ENCODE results near the gene SEC22C. TPM values are rescaled to one million over a fixed set of nuclear protein-coding genes. Genes with fewer than 3 reads are reported as not detected.

Gene SEC22C
- total RNA-seq, 1 donor from 2014 or later = 49.8 TPM

GRCh38 chr3:42503251-42503924 lies 78.4 kb downstream of the SEC22C start:
- DNase-seq (ENCODE audit: low spot score) = no peak
- Mint-ChIP-seq H3K4me1 (ENCODE audit: low read depth) (peaks cover 18% of the 10 kb centered on the region), H3K27ac (ENCODE audit: unreplicated experiment) (no peak overlapping the region), H3K9me3 (ENCODE audit: low read depth) (no peaks in the 10 kb centered on the region), H3K27me3 (ENCODE audit: low read depth) (peaks cover 32% of the 10 kb centered on the region), H3K4me3 (ENCODE audit: unreplicated experiment) (peak overlapping the region; percentile 64), H3K36me3 (ENCODE audit: low read depth) (no peaks in the 10 kb centered on the region)
- no peak for TF ChIP-seq CTCF (IDR thresholded peaks at IDR 0.05)

GRCh38 chr3:42502429-42503250 lies 79.1 kb downstream of the SEC22C start, which contains the start of gene VIPR1:
VIPR1 (plus strand) TSS chr3:42502643; CDS start chr3:42502736, 93 bp downstream.
- Mint-ChIP-seq H3K27me3 (ENCODE audit: low read depth) (peaks cover 30% of the 10 kb centered on the region), H3K27ac (ENCODE audit: unreplicated experiment) (no peak within 1 kb of the TSS), H3K4me1 (ENCODE audit: low read depth) (peaks cover 21% of the 10 kb centered on the region), H3K36me3 (ENCODE audit: low read depth) (no peaks in the 10 kb centered on the region), H3K9me3 (ENCODE audit: low read depth) (no peaks in the 10 kb centered on the region), H3K4me3 (ENCODE audit: unreplicated experiment) (peak within 1 kb of the TSS; percentile 71)
- no peak for TF ChIP-seq CTCF (IDR thresholded peaks at IDR 0.05)
- peak; percentile 91 for DNase-seq (ENCODE audit: low spot score)

GRCh38 chr3:42501681-42502428 lies 79.9 kb downstream of the SEC22C start:
- Mint-ChIP-seq H3K27me3 (ENCODE audit: low read depth) (peaks cover 26% of the 10 kb centered on the region), H3K36me3 (ENCODE audit: low read depth) (no peaks in the 10 kb centered on the region), H3K4me3 (ENCODE audit: unreplicated experiment) (peak overlapping the region; percentile 71), H3K9me3 (ENCODE audit: low read depth) (no peaks in the 10 kb centered on the region), H3K4me1 (ENCODE audit: low read depth) (peaks cover 29% of the 10 kb centered on the region), H3K27ac (ENCODE audit: unreplicated experiment) (no peak overlapping the region)
- peak; percentile 92 for DNase-seq (ENCODE audit: low spot score)
- peak; percentile 77 for TF ChIP-seq CTCF (IDR thresholded peaks at IDR 0.05)

- Mint-ChIP-seq H3K27me3 (ENCODE audit: low read depth) (peaks cover 26% of the 10 kb centered on the region), H3K27ac (ENCODE audit: unreplicated experiment) (no peak overlapping the region), H3K36me3 (ENCODE audit: low read depth) (no peaks in the 10 kb centered on the region), H3K4me3 (ENCODE audit: unreplicated experiment) (peak overlapping the region; percentile 71), H3K4me1 (ENCODE audit: low read depth) (peaks cover 35% of the 10 kb centered on the region), H3K9me3 (ENCODE audit: low read depth) (no peaks in the 10 kb centered on the region)
- TF ChIP-seq CTCF (IDR thresholded peaks at IDR 0.05) = no peak
- peak; percentile 72 for DNase-seq (ENCODE audit: low spot score)
Observed at GRCh38 chr3:42501321-42501680, 80.5 kb downstream of the SEC22C start.

- peaks cover 26% of the 10 kb centered on the region for H3K27me3 Mint-ChIP-seq (ENCODE audit: low read depth)
- H3K4me3 Mint-ChIP-seq (ENCODE audit: unreplicated experiment) = peak overlapping the region; percentile 71
- peaks cover 39% of the 10 kb centered on the region for H3K4me1 Mint-ChIP-seq (ENCODE audit: low read depth)
- TF ChIP-seq CTCF (IDR thresholded peaks at IDR 0.05) = no peak
- peak; percentile 27 for DNase-seq (ENCODE audit: low spot score)
- H3K9me3 Mint-ChIP-seq (ENCODE audit: low read depth) = no peaks in the 10 kb centered on the region
- no peak overlapping the region for H3K27ac Mint-ChIP-seq (ENCODE audit: unreplicated experiment)
- no peaks in the 10 kb centered on the region for H3K36me3 Mint-ChIP-seq (ENCODE audit: low read depth)
Observed at GRCh38 chr3:42500909-42501308, 80.9 kb downstream of the SEC22C start.

Measured in chondrocyte (in vitro differentiated cells).